NCI-H1092 treated with DMSO at 0.1 percent for 48 hours (cell line): Measurements from ENCODE around the gene CRAMP1.

Source experiments
- DNase-seq: peaks from one replicate; lab custom pipeline; 2025; lab: John Stamatoyannopoulos, UW

The CRAMP1 gene

DNA sequence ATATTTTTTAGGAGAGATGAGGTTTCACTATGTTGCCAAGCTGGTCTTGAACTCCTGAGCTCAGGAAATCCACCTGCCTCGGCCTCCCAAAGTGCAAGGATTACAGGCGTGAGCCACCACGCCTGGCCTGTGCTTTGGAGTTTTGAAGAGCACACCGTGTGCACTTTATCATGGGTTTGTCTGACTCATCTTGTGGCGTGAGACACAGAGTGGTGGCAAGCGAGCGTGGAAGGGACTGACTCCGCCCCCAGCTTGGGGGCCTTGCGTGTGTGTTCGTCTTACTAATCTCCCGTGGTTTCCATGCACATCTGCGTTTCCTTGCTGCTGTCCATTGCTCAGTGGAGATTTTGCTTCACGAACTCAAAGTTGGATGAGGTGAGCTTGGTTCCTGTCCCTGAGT, 22.9 kb downstream of the CRAMP1 start:
- DNase-seq, result no peak

DNA sequence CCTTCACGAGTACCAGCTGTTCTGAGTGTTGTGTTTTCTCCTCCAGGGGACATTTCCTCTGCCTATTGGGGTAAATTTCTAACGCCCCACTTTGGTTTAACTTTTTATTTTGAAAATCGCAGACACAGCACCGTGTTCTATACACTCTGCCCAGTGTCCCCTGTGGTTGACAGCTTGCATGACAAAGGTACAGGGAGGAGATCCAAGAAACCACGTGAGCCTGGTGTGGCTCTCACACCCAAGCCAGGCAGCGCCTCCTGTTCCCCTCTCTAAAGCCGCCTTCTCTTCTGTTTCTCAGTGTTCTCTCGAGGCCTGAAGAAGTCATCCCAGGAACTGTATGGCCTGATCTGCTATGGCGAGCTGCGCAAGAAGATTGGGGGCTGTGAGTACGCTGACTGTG, 25.4 kb downstream of the CRAMP1 start:
- no peak for DNase-seq

- DNase-seq, result no peak
Measured at GRCh38 chr16:1638757-1639156, 26.6 kb downstream of the CRAMP1 start.

GRCh38 chr16:1639282-1639681, 27.1 kb downstream of the CRAMP1 start:
- DNase-seq, result no peak

DNA sequence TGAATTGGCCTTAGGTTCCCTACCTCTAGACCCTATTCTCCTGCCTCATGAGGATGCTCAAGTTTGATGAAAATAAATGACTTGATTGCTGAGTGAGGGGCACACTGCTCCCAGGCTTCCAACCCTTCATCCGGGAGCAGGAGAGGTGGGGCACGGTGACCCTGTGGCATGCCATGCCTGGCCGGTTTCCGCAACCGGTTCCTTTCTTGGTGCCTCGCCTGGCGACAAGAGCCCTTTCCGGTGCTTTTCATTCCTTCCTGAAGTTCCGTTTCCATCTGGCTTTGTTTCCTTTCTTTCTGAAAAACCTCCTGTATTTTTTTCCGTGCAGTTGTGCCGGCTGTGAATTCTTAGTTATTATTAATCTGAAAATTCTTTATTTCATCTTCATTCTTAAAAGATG, 27.7 kb downstream of the CRAMP1 start:
- DNase-seq, result no peak

GRCh38 chr16:1640261-1640941, 28.2 kb downstream of the CRAMP1 start:
- DNase-seq, result no peak

DNA sequence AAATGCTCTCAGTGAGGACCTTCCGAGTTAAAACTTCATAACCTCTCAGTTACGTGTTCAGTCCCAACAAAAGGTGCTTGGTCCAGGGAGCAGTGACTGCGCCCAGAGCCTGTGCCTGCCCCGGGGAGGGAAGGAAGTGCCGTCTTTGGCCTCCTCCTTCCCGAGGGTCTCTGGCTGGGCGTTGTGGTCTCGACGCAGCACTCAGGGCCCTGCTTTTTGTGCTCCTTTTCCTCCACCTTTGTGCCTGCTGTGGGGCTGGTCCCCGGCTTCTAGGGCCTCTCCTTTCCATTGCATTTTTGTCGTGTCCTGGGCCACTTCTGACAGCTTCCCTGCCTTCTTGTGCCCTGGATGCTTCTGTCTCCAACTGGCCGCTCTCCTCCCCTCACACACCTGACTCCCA, 29.1 kb downstream of the CRAMP1 start:
- no peak for DNase-seq

GRCh38 chr16:1642148-1642547, 30.0 kb downstream of the CRAMP1 start:
- no peak for DNase-seq

GRCh38 chr16:1642753-1643152, 30.6 kb downstream of the CRAMP1 start:
- DNase-seq, result no peak

DNA sequence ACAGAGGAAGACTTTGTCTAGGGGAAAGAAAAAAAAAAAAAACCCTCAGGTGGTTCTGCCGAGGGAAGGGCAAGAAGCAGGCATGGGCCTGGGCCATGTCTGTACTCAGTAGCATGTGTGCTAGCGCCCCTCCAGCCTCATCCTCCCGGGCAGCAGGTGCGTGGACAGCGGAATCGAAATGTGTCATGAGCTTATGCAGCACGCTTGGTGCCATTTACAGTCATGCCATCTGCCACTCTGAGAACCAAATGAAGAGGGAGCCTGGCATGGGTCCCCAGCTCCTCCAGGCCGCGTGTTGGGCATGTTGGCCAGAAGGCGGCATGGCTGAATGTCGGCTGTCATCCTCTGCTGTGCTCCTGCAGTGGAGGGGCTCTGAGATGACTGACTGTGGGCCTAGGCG, 31.4 kb downstream of the CRAMP1 start:
- DNase-seq, result no peak

- no peak for DNase-seq
Measured at GRCh38 chr16:1645914-1646525, 33.9 kb downstream of the CRAMP1 start.

DNA sequence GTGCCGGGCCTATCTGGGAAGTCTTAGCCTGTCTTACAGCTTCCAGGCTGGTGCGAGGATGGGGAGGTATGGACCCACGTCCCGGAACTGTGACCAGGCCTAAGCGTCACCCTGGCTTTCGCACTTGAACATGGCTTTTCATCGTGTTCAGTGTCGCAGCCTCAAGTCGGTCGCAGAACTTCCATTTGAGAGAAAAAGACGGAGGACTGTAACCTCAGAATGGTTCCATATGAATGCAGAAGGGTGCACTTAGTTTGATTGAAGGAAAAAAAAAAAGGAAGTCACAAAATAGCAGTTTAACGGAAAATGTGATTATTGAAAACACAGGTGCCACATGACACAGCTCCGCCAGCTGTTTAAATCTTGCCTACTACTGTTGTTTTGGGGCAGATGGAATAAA, 35.7 kb downstream of the CRAMP1 start:
- no peak for DNase-seq

- no peak for DNase-seq
Measured at GRCh38 chr16:1650131-1650530, 38.0 kb downstream of the CRAMP1 start.

GRCh38 chr16:1651094-1651973, 39.2 kb downstream of the CRAMP1 start:
- DNase-seq, result no peak

- no peak for DNase-seq
Measured at GRCh38 chr16:1651974-1652312, 39.8 kb downstream of the CRAMP1 start.

DNA sequence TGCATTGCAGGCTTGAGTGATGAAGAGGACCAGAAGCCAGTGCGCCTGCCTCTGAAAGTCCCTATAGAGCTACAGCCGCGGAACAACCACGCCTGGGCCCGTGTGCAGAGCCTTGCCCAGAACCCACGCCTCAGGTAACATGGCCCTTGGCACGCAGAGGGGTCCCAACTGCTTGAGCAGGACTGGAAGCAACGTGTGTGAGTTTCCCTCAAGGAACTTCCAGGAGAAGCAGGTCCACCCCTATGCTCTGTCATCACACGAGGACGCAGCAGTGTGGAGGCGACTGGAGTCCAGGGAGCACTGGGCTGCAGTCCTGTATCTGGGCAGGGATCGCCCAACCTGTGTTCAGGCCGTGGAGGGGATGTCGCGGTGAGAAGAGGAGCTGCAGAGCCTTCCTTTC, 40.9 kb downstream of the CRAMP1 start:
- DNase-seq, result no peak

- no peak for DNase-seq
Measured at GRCh38 chr16:1654505-1655268, 42.5 kb downstream of the CRAMP1 start.

GRCh38 chr16:1655269-1655807, 43.2 kb downstream of the CRAMP1 start:
- DNase-seq, result no peak

DNA sequence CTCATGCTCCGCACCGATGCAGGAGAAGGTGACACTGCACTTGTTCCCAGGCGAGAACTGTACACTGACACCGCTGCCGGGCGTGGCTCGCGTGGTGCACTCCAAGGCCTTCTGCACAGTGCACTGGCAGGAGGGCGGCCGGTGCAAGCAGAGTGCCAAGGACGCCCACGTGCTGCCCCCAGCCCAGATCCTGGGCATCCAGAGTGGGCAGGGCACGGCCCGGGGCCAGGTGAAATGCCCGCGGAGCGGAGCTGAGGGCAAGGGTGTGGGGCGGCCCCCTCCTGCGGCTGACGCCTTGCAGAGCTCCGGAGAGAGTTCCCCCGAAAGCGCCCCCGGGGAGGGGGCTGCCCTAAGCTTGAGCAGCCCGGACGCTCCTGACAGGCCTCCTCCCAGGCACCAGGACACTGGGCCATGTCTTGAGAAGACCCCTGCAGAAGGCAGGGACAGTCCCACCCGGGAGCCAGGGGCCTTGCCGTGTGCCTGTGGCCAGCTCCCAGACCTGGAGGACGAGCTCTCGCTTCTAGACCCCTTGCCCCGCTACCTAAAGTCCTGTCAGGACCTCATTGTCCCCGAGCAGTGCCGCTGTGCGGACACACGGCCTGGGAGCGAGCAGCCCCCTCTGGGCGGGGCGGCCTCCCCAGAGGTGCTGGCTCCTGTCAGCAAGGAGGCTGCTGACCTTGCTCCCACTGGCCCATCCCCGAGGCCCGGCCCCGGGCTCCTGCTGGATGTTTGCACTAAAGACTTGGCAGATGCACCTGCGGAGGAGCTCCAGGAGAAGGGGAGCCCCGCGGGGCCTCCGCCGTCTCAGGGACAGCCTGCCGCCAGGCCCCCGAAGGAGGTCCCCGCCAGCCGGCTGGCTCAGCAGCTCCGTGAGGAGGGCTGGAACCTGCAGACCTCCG, 44.0 kb downstream of the CRAMP1 start:
- no peak for DNase-seq

DNA sequence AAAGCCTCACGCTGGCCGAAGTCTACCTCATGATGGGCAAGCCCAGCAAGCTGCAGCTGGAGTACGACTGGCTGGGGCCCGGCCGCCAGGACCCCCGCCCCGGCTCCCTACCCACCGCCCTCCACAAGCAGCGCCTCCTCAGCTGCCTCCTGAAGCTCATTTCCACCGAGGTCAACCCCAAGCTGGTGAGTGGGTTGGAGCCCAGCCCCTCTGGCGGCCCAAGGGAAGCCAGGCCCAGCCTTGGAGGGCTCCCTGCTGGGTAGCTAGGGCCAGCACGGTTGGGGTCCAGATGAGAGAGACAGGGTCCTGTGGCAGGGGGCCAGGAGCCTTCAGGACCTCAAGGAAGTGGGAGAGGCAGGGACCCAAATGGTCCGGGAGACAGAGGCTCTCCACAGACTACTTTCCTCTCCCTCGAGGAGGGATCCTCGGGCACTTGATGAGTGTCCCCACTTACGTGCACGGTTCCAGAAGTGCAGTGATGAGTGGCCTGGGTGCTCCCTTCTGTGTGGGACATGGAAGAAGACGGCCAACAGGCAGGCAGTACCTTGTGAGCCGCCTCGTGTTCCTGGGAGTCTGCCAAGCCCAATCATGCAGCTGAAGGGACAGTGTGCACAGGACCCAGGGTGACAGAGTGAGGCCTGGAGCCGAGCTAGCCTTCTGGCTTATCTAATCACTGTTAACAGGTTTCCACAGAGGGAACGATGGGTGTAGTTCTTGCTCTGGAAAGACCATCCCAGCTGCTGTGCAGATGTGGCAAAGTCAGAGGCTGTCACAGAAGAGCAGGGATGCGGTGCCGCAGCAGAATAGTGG, 44.9 kb downstream of the CRAMP1 start:
- no peak for DNase-seq
